ENCODE measurements around the gene TRAF7.

The TRAF7 gene

DNA sequence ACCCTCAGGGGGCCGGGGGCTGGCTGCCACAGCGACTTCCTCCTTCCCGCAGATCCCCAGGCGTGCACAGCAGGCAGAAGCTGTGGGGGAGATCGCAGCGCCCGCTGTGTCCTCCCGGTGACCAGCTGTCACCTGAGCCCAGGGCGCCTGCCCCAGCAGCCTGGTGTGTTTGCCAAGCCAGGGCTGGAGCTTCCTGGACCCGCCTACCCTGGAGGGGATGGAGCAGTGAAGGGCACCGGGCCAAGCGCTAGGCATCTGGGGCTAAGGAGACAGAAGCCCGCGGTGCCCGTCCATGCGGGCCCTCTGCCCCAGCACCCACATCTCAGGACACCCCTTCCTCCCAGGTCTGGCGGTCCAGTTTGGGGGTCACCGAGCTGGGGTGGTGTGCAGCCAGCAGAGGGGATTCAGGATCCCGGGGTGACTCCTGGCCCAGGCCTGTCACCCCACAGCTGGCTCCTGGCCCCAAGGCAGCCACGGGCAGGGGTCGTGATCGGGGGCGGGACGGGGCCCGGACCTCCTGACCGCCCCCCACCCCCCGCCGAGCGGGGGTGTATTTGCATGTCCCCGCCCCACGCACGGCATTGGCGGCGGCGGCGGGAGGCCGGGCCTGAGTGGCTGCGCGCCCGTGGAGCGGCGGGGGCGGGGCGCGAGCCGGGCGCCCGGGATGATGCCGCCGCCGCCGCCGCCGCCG is 7.5 kb upstream of the TRAF7 start, which contains the start of gene RAB26:
TSS of gene RAB26 (plus strand) at position 645 of the 691 bp plus-strand sequence. CDS start 159 bp downstream, outside the sequence.
- DNase-seq (ENCODE audit: low read depth in 2 of 2), result no peak

DNA sequence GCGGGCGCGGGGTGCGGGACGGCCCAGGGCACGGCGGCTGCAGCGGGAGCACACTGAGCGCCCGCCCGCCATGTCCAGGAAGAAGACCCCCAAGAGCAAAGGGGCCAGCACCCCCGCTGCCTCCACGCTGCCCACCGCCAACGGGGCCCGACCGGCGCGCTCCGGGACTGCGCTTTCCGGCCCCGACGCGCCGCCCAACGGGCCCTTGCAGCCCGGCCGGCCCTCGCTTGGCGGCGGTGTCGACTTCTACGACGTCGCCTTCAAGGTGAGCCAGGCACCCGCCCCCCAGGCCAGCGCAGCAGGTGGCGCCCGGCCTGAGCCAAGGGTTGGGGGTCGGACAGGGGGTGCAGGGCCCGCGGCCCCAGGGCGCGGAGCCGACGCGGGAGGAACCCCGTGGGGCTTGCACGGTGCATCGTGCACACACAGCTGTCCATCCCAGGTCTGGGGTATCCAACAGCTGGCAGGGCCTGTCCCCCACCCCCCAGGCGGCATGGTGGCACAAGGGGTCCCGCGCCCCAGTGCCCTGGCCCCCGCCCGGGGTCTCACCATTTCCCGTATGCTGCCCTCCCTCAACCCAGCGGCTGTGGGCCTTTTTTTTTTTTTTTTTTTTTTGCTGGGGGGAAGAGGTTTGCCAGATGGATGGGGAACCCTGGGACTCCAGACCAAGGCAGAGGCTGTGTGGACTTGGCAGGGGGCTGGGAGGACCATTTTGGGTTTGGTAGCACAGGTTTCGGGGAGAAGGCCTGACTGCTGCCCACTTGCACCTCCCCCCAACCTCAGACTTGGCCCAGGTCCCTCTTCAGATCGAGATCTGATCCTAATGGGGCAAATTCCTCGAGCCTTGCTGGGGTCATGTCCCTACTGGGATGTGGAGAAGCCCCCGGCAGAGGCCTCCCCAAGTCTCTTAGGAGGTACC is 6.6 kb upstream of the TRAF7 start:
- no peak for DNase-seq (ENCODE audit: low read depth in 2 of 2)

DNA sequence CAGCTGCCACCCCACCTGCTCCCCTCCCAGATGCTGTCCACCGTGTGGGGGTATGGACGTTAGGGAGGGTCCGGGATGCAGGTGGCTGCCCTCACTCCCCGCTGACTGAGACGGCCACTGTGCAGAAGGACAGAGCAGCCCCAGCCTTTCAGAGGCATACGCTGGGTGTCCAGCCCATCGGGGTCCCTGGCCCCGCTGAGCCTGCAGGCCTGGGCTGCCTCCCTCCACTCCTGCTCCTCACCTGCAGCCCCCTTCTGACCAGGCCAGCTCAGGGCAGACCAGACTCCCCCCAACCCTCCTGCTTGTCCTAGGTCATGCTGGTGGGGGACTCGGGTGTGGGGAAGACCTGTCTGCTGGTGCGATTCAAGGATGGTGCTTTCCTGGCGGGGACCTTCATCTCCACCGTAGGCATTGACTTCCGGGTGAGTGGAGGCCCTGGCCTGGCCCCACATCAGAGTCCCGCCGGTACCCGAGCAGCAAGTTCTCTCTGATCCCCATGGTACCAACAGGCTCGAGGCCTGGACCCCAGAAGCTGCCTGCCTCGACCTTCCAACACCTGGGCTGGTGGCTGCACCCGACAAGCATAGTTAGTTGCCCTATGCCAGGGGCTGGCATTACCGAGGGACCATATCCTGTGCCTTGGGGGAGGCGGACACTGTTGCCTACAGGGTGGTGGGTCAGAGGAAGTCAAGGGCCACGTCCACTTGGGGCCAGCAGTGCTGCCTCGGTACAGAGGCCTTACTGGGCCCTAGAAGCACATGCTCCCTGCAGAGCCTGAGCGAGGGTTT is 5.8 kb upstream of the TRAF7 start:
- DNase-seq (ENCODE audit: low read depth in 2 of 2), result no peak

DNA sequence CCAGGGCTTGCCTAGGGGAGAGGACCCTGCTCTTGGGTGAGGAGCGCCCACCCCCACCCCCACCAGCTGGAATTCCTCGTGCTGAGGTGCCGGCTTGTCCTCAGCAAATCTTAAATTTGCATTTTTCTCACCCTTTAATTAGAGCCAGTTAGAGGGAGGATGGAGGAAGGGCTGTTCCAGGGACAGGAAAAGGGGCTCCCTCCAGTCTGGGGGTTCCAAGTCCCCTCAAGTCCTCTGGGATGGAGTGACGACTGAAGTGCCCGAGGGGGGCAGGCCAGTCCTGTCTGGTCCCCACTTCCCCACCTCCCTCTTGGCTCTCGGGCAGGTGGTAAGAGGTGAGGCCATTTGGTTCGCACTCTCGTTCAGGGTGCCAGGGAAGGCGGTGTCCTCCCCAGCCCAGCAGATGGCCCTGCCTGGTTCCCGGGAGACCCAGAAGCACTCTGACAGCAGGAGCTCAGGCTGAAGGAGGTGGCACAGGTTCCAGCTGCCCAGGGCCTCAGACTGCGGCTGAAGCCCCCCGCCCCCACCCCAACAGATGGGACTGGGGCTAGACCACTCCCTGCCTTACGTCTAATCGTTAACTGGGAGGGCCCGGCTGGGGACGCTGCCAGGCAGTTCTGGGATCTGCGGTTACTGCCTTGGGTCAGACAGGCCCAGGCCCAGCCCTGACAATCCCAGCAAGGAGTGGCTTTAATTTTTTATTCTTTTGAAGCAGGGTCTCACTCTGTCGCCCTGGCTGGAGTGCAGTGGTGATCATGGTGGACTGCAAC is 5.0 kb upstream of the TRAF7 start:
- no peak for DNase-seq (ENCODE audit: low read depth in 2 of 2)

DNA sequence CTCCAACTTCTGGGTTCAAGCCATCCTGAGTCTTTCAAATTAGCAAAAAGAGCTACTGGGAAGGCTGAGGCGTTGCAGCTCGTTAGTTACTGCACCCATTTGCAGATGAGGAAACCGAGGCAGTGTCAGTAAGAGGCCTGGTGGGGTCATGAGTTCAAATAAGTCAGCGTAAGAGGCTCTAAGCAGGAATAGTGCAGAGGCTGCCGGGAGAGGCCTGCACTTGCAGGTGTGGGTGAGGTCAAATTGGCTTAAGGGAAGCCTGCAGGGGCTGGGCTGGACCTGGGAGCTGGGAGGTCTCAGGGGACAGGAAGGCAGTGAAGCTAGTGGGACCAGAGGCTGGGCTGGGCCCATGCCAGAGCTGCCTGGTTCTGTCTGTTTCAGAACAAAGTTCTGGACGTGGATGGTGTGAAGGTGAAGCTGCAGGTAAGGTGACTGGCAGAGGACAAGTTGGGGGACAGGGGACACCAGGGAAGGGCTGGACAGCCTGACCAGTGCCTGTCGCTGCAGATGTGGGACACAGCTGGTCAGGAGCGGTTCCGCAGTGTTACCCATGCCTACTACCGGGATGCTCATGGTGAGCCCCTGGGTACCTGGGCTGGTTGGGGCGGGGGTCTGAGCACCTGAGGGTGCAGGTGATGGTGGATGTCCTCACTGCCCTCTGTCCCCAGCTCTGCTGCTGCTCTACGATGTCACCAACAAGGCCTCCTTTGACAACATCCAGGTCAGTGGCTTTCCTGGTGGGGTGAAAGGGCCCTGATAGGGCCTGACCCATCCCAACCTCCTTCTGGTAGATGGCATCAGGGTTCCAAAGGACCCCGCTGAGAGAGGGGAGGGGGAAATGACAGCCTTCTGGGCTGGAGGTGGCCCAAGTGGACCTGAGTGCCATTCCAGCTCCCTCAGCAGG is 4.1 kb upstream of the TRAF7 start:
- DNase-seq (ENCODE audit: low read depth in 2 of 2), result no peak

DNA sequence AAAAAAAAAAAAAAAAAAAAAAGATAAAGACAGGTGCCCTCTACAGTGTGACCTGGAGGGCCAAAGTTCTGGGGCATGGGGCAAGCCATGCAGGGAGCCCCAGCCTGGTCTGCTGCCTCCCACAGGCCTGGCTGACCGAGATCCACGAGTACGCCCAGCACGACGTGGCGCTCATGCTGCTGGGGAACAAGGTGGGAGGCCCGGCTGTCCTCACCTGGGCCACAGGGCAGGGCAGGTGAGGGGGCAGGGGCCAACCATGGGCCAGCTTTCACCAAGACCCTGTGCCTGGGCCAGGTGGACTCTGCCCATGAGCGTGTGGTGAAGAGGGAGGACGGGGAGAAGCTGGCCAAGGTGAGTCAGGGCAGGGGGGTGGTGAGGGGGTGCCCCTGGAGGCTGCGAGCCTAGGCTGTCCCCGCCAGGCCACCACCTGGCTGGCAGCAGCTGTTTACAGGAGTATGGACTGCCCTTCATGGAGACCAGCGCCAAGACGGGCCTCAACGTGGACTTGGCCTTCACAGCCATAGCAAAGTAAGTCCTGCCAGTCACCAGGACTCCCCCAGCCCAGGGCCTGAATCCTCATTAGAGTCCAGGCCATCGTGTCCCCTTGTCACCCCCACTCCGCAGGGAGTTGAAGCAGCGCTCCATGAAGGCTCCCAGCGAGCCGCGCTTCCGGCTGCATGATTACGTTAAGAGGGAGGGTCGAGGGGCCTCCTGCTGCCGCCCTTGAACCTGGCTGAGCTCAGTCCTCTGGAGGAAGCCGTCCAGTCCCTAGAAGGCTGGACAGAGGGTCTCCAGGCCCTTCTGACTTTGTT is 2.7 kb upstream of the TRAF7 start:
- DNase-seq (ENCODE audit: low read depth in 2 of 2), result no peak

DNA sequence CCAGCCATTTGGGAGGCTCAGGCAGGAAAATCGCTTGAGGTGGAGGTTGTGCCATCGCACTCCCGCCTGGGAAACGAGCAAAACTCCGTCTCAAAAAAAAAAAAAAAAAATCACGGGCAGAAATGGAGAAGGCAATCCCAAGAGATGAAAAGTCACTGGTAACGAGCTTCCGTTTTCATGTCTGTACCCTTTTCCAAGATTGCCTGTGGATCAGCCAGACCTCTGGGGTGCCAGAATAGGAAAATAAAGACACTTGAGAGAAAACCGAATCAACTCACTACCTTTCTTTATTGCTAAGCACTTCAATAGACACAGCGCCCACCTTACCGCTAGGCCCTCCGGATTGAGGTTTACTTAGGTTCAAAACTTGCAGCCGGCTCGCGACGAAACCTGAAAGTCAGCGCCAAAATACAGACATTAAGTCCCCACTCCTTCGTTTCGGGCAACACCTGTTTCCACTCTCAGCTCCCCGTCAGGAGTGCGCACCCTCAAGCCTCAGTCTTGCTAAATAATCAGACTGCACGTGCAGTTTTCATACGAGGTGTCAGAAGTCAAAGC is 970 bp upstream of the TRAF7 start:
- no peak for DNase-seq (ENCODE audit: low read depth in 2 of 2)

DNA sequence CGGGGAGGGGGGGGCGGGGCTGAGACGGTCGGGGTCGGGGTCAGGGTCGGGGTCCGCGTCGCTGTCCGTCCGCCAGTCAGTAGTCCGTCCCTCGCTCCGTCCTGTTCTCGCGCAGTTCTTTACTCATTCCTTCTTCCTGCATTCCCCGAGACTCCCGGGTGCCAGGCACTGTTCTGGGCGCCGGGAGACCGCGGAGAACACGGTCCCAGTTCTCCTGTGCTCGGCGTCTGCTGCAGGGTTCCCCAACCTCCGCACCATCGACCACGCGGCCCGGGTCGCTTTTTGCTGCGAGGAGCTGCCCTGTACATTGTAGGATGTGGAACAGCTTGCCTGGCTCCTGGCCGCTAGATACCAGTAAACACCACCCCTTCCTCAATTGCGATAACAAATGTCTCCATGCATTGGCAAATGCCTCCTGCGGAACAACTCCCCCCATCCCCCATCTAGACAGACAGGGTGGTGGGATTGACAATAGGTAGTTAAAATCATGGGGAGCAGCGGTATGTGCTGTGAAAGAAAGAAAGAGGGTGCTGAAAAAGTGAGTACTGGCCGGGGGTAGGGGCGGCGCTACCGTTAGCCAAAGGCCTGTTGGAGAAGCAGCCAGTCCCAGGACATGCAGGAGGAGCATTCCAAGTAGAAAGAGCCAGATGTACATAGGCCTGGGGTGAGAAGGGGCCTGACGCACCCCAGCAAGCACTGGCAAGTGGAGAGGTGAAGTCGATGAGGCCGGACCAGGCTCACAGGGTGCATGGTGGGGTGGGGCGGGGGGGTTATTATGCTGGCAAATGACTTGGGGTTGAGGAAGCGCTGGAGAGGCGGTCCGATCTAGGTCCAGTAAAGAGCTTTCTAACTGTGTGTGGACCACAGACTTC is 631 bp downstream of the TRAF7 start:
- no peak for DNase-seq (ENCODE audit: low read depth in 2 of 2)

DNA sequence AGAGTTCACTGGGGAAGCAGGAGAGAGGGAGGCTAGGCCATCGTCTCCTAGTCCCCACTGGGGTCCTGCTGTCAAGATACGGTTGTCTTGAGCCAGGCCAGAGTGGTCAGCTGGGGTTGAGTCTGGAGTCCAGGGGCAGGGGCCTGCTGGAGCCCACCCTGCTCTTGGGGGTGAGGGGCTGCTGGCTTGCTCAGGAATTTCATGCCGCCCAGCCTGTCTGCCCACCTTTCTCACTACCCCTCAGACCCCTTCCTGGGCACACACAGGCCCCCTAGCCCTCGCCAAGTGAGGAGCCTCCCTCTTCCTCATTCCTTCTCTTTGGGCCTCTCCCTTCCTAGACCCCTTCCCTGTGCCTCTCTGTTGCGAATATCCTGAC is 1.3 kb downstream of the TRAF7 start:
- DNase-seq (ENCODE audit: low read depth in 2 of 2), result no peak

DNA sequence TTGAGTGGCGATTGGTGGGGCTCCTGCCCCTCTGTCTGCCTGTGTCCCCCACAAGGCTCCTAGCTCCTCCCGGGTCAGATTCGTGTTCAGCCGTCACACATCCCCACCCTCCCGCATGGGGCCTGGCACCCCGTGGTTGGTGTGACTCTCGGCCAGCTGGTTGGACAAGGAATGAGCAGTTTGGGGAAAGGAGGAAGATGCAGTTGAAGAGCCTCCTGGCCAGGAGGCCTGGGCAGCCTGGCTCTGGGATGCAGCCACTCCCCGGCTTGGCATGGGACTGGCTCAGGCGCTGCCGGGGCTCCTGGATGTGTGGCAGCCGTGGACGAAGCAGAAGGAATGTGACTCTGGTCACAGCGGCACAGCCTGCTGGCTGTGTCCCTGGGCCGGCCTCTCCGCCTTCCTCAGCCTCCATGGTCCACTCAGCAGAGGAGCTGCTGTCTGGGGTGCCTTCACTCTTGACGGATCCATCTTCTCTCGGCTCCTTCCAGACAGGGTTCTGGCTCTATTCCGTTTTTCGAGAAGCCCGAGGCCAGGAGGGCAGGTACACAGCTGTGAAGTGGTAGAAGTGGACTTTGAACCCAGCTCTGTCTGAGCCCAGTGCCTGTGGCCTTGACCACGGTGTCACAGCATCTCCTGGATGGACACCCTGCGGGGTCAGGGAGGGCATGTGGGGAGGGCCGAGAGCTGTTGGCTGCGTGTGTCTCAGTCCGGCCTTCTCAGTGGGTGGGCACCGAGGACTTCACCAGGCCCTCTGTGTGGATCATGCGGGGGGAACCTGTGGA is 2.1 kb downstream of the TRAF7 start:
- no peak for DNase-seq (ENCODE audit: low read depth in 2 of 2)

DNA sequence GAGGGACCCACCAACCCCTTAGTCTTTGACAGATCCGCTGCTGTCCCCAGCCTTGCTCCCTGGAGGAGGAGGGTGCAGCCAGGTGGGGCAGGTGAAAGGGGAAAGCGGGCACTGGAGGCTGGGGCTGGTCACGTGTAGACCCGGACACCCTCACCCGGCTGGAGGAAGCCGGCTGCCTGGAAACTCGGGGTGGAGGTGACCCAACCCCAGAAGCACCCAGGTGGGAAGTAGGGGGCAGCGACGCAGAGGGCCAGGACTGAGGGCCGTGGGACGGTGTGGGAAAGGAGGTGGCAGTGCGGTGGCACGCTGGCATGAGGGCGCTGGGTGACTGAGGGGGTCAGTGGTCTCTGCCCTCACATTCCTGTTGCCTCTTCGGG is 2.7 kb downstream of the TRAF7 start:
- no peak for DNase-seq (ENCODE audit: low read depth in 2 of 2)

DNA sequence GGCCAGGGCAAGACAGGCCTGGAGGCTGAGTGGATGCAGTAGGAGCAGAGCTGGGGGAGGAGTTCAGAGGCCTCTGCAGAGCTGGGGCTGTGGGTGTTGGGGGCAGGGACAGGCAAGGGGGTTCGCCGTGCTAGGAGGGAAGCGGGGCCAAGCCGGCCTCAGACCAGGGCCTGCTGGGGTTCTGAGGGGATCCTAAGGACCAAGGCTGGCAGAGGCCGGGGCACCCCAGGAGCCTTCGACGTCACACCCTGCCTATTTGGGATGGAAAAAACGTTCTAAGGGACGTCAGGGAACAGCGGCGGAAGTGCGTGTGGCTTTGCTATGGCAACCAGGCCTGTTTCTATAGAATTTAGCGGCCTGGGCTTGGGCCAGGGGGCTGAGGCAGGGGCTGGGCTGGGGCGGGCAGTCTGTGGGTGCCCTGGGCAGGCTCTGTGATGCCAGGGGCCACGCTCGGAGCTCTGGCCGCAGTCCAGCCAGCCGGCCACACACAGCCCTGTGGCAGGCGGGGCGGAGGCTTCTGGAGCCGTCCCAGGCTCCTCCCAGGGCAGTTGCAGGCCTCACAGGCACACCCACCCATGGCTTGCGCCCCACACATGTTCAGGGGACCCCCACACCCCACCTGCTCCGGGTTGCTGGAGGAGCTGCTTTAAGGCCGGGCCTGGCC is 3.7 kb downstream of the TRAF7 start:
- DNase-seq (ENCODE audit: low read depth in 2 of 2), result no peak

DNA sequence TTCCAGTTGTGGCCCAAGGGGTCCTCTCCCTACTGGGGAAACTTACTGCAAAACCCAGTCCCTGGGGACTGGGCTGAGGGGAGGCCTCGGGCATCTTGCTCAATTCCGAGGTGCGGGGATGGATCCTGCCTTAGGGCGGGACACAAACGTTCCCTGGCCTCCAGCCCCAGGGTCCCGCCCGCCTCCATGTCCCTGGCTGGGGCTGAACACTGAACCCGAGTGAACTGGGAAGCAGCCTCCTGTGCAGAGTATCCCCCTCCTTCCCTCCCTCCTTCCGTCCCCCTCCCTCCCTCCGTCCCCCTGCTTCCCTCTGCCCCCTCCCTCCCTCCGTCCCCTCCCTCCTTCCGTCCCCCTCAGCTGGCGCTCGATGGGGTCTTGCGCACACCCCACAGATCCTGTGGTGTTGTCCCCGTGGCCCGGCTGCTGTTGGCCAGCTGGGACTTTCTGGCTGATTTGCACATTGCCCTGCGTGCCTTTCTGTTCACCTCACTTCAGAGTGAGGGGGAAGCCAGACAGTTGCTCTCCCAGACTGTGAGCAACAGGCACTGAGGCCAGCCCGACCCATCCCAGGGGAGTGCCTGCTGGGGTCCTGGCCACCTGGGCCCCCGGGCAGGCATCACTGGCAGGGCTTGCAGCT is 5.5 kb downstream of the TRAF7 start:
- no peak for DNase-seq (ENCODE audit: low read depth in 2 of 2)

DNA sequence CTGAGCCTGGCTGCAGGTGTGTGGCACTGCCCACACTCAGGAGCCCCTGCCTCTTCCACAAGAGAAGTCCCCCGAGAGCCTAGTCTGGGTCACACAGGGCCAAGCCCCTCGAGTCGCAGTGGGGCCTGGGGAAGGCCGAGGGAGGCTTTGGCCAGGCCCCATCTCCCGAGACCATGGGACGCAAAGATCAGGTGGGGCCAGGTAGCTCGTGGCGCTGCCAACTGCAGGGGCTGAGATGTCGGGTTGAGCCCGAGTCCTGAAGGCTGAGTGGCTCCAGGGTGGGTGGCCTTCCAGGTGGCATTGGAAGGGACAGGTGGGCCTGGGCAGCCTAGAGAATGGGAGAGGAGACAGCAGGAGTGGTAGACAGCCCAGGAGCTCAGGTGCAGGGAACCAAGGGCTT is 6.3 kb downstream of the TRAF7 start:
- no peak for DNase-seq (ENCODE audit: low read depth in 2 of 2)

DNA sequence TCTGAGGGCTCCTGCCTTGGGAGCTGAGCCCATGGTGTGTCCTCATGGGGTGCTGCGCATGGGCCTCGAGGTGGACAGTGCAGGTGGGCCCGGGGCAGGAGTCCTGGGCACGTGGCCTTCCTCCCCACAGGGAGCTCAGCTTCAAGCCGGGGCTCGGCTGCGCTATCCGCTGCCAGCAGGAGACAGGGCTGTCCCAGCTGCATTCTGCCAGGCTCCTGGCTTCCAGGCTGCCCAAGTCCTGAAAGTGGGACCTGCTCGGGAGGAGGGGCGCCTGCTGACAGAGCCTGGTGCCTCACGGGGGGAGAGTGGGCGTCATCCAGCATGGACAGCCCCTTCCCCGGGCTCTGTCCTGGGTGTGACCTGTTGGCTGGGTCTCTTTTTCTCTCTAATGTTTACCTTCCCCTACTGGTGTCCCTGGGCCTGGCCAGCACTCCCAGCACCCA is 7.1 kb downstream of the TRAF7 start:
- DNase-seq (ENCODE audit: low read depth in 2 of 2), result no peak

DNA sequence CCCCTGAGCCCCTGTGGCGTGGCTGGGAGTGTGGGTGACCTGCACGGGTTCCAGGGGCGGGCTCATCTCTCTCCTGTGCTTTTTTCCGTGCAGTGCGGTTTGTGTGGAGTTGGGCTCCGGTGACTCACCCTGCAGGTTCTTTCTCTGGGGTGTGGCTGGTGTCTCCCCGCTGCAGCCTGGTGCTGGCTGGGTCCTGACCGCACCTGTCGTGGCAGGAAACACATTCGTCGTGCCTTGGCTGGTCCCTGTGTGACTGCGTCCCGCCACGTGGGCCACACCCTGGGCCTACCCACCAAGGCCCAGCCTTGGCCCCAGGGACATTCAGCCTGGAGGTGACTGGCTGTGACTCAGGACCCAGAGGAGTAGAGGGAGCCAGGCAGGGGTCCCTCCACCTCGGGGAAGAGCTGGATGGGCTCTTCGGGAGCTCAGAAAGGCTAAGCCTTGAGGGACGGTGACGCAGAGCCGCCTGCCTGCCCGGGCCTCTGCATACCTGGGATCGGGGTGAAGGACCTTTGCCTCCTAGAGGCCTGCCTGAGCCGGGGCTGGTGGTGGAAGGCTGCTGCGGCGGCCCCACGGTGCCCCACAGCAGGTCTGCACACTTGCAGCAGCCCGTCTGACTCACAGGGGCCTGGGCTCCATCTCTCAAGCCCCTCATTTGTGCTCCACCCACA is 7.8 kb downstream of the TRAF7 start:
- DNase-seq (ENCODE audit: low read depth in 2 of 2), result no peak
